Stimulated activated naive B cell treated with anti-CD40 and anti-IgM and Interleukin-4, amounts not matched to agents 10 μg/mL and 1 μg/mL and 100 μg/mL, for 72 hours (primary cell): ENCODE measurements around the gene KHDRBS1.
A peak's percentile ranks its signal among the peaks of the same experiment; 100 is the strongest.

Experiments
- ATAC-seq, 2 donors: fragments of 150-1000 bp; cut with Tn5 transposase; replicated peaks; 2 replicates each; pipeline ENCODE4 v1.10.0; 2021; ENCODE audit warnings: moderate library complexity in 1 of 2
- DNase-seq: peaks from one replicate; pipeline ENCODE4 v3.0.0; 2021
- H3K27ac Mint-ChIP-seq: one replicate; pipeline ENCODE4 v1.8.0; 2022; ENCODE audit warnings: mild to moderate bottlenecking, mixed read lengths
- H3K27me3 Mint-ChIP-seq, 2 donors: one replicate each; pipeline ENCODE4 v1.8.0; 2022; ENCODE audit warnings: mixed read lengths in 2 of 2
- H3K36me3 Mint-ChIP-seq, 2 donors: one replicate each; pipeline ENCODE4 v1.8.0; 2022; ENCODE audit warnings: mixed read lengths in 2 of 2, mild to moderate bottlenecking in 1 of 2
- H3K4me1 Mint-ChIP-seq, 2 donors: one replicate each; pipeline ENCODE4 v1.8.0; 2022; ENCODE audit warnings: mixed read lengths in 2 of 2, mild to moderate bottlenecking in 1 of 2
- H3K4me3 Mint-ChIP-seq, 2 donors: one replicate each; pipeline ENCODE4 v1.8.0; 2022; ENCODE audit warnings: mild to moderate bottlenecking in 2 of 2, mixed read lengths in 2 of 2, moderate library complexity in 1 of 2
- H3K9me3 Mint-ChIP-seq, 2 donors: one replicate each; pipeline ENCODE4 v1.8.0; 2022; ENCODE audit warnings: mixed read lengths in 2 of 2, mild to moderate bottlenecking in 1 of 2

KHDRBS1 gene

GRCh38 chr1:32028746-32029145 is 15.1 kb downstream of the KHDRBS1 start:
- no peak overlapping the region for H3K27ac Mint-ChIP-seq
- peaks cover 40 to 48% of the 10 kb centered on the region in 2 donors for H3K36me3 Mint-ChIP-seq
- no peaks in the 10 kb centered on the region for H3K27me3 Mint-ChIP-seq
- no peak for DNase-seq
- no peak overlapping the region for H3K4me3 Mint-ChIP-seq
- ATAC-seq = no peak
- H3K9me3 Mint-ChIP-seq = no peaks in the 10 kb centered on the region
- H3K4me1 Mint-ChIP-seq = peaks cover 15 to 54% of the 10 kb centered on the region in 2 donors

- Mint-ChIP-seq H3K36me3 (peaks cover 49 to 62% of the 10 kb centered on the region in 2 donors), H3K27ac (peak overlapping the region; percentile 20), H3K4me3 (no peak overlapping the region), H3K4me1 (peaks cover 8 to 50% of the 10 kb centered on the region in 2 donors), H3K9me3 (no peaks in the 10 kb centered on the region), H3K27me3 (no peaks in the 10 kb centered on the region)
- ATAC-seq (no peak), DNase-seq (no peak)
These were observed 18.1 kb downstream of the KHDRBS1 start for GRCh38 chr1:32031578-32032274.

GRCh38 chr1:32032275-32032615 is 18.6 kb downstream of the KHDRBS1 start:
- H3K9me3 Mint-ChIP-seq = no peaks in the 10 kb centered on the region
- peaks cover 5 to 45% of the 10 kb centered on the region in 2 donors for H3K4me1 Mint-ChIP-seq
- ATAC-seq = no peak
- no peak overlapping the region for H3K27ac Mint-ChIP-seq
- DNase-seq = no peak
- H3K27me3 Mint-ChIP-seq = no peaks in the 10 kb centered on the region
- H3K36me3 Mint-ChIP-seq = peaks cover 47 to 58% of the 10 kb centered on the region in 2 donors
- H3K4me3 Mint-ChIP-seq = no peak overlapping the region

- Mint-ChIP-seq H3K4me1 (peaks cover 0 to 28% of the 10 kb centered on the region in 2 donors), H3K36me3 (peaks cover 52 to 62% of the 10 kb centered on the region in 2 donors), H3K27ac (no peak overlapping the region), H3K9me3 (no peaks in the 10 kb centered on the region), H3K4me3 (no peak overlapping the region), H3K27me3 (no peaks in the 10 kb centered on the region)
- ATAC-seq (no peak), DNase-seq (no peak)
These were observed 21.5 kb downstream of the KHDRBS1 start for GRCh38 chr1:32035119-32035518.

- Mint-ChIP-seq H3K4me3 (no peak overlapping the region), H3K27me3 (no peaks in the 10 kb centered on the region), H3K9me3 (no peaks in the 10 kb centered on the region), H3K4me1 (no peaks in the 10 kb centered on the region), H3K36me3 (peaks cover 39 to 40% of the 10 kb centered on the region in 2 donors), H3K27ac (no peak overlapping the region)
- ATAC-seq (no peak), DNase-seq (no peak)
These were observed 27.0 kb downstream of the KHDRBS1 start for GRCh38 chr1:32040711-32041110.

GRCh38 chr1:32042330-32042729 is 28.7 kb downstream of the KHDRBS1 start:
- DNase-seq = no peak
- ATAC-seq = no peak
- Mint-ChIP-seq H3K27me3 (no peaks in the 10 kb centered on the region), H3K36me3 (peaks cover 35 to 36% of the 10 kb centered on the region in 2 donors), H3K27ac (no peak overlapping the region), H3K9me3 (no peaks in the 10 kb centered on the region), H3K4me1 (no peaks in the 10 kb centered on the region), H3K4me3 (no peak overlapping the region)

- no peak for DNase-seq
- Mint-ChIP-seq H3K27me3 (no peaks in the 10 kb centered on the region), H3K4me1 (no peaks in the 10 kb centered on the region), H3K4me3 (no peak overlapping the region), H3K27ac (no peak overlapping the region), H3K36me3 (peaks cover 38 to 39% of the 10 kb centered on the region in 2 donors), H3K9me3 (no peaks in the 10 kb centered on the region)
- no peak for ATAC-seq
These were observed 30.6 kb downstream of the KHDRBS1 start for GRCh38 chr1:32044234-32044633.

- H3K9me3 Mint-ChIP-seq = no peaks in the 10 kb centered on the region
- no peak overlapping the region for H3K4me3 Mint-ChIP-seq
- H3K27me3 Mint-ChIP-seq = no peaks in the 10 kb centered on the region
- no peak for DNase-seq
- H3K36me3 Mint-ChIP-seq = peaks cover 36 to 40% of the 10 kb centered on the region in 2 donors
- no peak overlapping the region for H3K27ac Mint-ChIP-seq
- no peak for ATAC-seq
- H3K4me1 Mint-ChIP-seq = peaks cover 0 to 8% of the 10 kb centered on the region in 2 donors
These were observed 32.1 kb downstream of the KHDRBS1 start for GRCh38 chr1:32045772-32046171.

- peak overlapping the region; percentile 78 for H3K27ac Mint-ChIP-seq
- H3K36me3 Mint-ChIP-seq = peaks cover 37 to 39% of the 10 kb centered on the region in 2 donors
- H3K4me3 Mint-ChIP-seq = no peak overlapping the region
- H3K4me1 Mint-ChIP-seq = peaks cover 0 to 8% of the 10 kb centered on the region in 2 donors
- no peak for ATAC-seq
- H3K27me3 Mint-ChIP-seq = no peaks in the 10 kb centered on the region
- DNase-seq = no peak
- no peaks in the 10 kb centered on the region for H3K9me3 Mint-ChIP-seq
These were observed 34.0 kb downstream of the KHDRBS1 start for GRCh38 chr1:32047701-32048100.

- Mint-ChIP-seq H3K27ac (no peak overlapping the region), H3K36me3 (peaks cover 37 to 39% of the 10 kb centered on the region in 2 donors), H3K4me3 (no peak overlapping the region), H3K9me3 (no peaks in the 10 kb centered on the region), H3K4me1 (peaks cover 0 to 8% of the 10 kb centered on the region in 2 donors), H3K27me3 (no peaks in the 10 kb centered on the region)
- DNase-seq (no peak), ATAC-seq (no peak)
These were observed 34.8 kb downstream of the KHDRBS1 start for GRCh38 chr1:32048440-32048839.

GRCh38 chr1:32051706-32052105 is 38.0 kb downstream of the KHDRBS1 start:
- H3K9me3 Mint-ChIP-seq = no peaks in the 10 kb centered on the region
- peaks cover 33 to 35% of the 10 kb centered on the region in 2 donors for H3K36me3 Mint-ChIP-seq
- ATAC-seq (no peak), DNase-seq (no peak)
- no peak overlapping the region for H3K4me3 Mint-ChIP-seq
- H3K27ac Mint-ChIP-seq = no peak overlapping the region
- no peaks in the 10 kb centered on the region for H3K27me3 Mint-ChIP-seq
- H3K4me1 Mint-ChIP-seq = peaks cover 0 to 8% of the 10 kb centered on the region in 2 donors

GRCh38 chr1:32052887-32053286 is 39.2 kb downstream of the KHDRBS1 start:
- Mint-ChIP-seq H3K27ac (no peak overlapping the region), H3K4me1 (peaks cover 0 to 8% of the 10 kb centered on the region in 2 donors), H3K27me3 (no peaks in the 10 kb centered on the region), H3K4me3 (no peak overlapping the region), H3K9me3 (no peaks in the 10 kb centered on the region), H3K36me3 (peaks cover 29 to 32% of the 10 kb centered on the region in 2 donors)
- no peak for DNase-seq
- ATAC-seq = no peak

GRCh38 chr1:32055416-32055815 is 41.7 kb downstream of the KHDRBS1 start:
- Mint-ChIP-seq H3K4me3 (no peak overlapping the region), H3K27ac (no peak overlapping the region), H3K36me3 (peaks cover 26 to 32% of the 10 kb centered on the region in 2 donors), H3K27me3 (no peaks in the 10 kb centered on the region), H3K9me3 (no peaks in the 10 kb centered on the region), H3K4me1 (no peaks in the 10 kb centered on the region)
- no peak for DNase-seq
- ATAC-seq = no peak

- Mint-ChIP-seq H3K4me3 (no peak overlapping the region), H3K27me3 (no peaks in the 10 kb centered on the region), H3K27ac (no peak overlapping the region), H3K4me1 (no peaks in the 10 kb centered on the region), H3K36me3 (peaks cover 30 to 32% of the 10 kb centered on the region in 2 donors), H3K9me3 (no peaks in the 10 kb centered on the region)
- no peak for DNase-seq
- ATAC-seq = no peak
These were observed 42.9 kb downstream of the KHDRBS1 start for GRCh38 chr1:32056598-32056997.

- ATAC-seq (no peak), DNase-seq (no peak)
- H3K27me3 Mint-ChIP-seq = no peaks in the 10 kb centered on the region
- H3K4me3 Mint-ChIP-seq = no peak overlapping the region
- no peaks in the 10 kb centered on the region for H3K9me3 Mint-ChIP-seq
- H3K4me1 Mint-ChIP-seq = peaks cover 2 to 11% of the 10 kb centered on the region in 2 donors
- peaks cover 17 to 29% of the 10 kb centered on the region in 2 donors for H3K36me3 Mint-ChIP-seq
- peak overlapping the region; percentile 14 for H3K27ac Mint-ChIP-seq
These were observed 47.2 kb downstream of the KHDRBS1 start for GRCh38 chr1:32060914-32061313.
